ENCODE results near the gene GJB1.

DNA sequence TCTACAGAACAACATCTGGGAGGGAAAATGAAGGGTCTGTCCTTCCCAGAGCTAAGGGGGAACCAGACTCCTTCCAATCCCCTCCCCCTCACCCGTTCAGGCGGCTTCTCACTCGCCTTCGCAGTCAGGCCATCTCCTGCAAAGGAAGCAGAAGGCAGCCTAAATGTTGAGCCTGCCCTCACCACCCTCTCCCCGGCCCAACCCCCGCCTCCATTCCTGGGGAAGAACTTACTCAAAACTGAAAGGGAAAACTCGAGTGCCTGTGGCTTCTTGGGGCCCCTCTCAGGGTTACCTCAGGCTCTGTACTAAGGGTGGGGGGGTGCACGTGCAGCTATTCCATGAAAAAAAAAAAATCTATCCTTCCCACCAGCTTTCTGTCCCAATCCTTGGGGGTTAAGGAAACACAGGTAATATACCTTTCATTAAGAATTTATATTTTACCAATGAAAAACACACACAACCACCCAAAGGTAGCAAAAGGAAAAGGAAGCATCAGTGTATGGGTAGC is 28.5 kb downstream of the GJB1 start:
- TF ChIP-seq, protein P1, sequence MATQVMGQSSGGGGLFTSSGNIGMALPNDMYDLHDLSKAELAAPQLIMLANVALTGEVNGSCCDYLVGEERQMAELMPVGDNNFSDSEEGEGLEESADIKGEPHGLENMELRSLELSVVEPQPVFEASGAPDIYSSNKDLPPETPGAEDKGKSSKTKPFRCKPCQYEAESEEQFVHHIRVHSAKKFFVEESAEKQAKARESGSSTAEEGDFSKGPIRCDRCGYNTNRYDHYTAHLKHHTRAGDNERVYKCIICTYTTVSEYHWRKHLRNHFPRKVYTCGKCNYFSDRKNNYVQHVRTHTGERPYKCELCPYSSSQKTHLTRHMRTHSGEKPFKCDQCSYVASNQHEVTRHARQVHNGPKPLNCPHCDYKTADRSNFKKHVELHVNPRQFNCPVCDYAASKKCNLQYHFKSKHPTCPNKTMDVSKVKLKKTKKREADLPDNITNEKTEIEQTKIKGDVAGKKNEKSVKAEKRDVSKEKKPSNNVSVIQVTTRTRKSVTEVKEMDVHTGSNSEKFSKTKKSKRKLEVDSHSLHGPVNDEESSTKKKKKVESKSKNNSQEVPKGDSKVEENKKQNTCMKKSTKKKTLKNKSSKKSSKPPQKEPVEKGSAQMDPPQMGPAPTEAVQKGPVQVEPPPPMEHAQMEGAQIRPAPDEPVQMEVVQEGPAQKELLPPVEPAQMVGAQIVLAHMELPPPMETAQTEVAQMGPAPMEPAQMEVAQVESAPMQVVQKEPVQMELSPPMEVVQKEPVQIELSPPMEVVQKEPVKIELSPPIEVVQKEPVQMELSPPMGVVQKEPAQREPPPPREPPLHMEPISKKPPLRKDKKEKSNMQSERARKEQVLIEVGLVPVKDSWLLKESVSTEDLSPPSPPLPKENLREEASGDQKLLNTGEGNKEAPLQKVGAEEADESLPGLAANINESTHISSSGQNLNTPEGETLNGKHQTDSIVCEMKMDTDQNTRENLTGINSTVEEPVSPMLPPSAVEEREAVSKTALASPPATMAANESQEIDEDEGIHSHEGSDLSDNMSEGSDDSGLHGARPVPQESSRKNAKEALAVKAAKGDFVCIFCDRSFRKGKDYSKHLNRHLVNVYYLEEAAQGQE (IDR thresholded peaks at IDR 0.05; ENCODE audit: insufficient read depth in 1 of 2, low read depth in 2 of 2, low read length in 2 of 2) = no peak
- TF ChIP-seq POLR2AphosphoS5 (IDR thresholded peaks at IDR 0.05; ENCODE audit: low read depth, low read length) (no peak), TAF1 (IDR thresholded peaks at IDR 0.05; ENCODE audit: borderline replicate concordance, insufficient read depth, low read length) (no peak), SIN3A (IDR thresholded peaks at IDR 0.05; ENCODE audit: borderline replicate concordance, insufficient read depth, low read length) (no peak), FOXP2 (optimal IDR thresholded peaks at IDR 0.05; ENCODE audit: borderline replicate concordance, extremely low read depth, extremely low read length, insufficient read depth) (no peak)

All from PFSK-1 (cell line).